NCI-H82 treated with DMSO at 0.1 percent for 48 hours (cell line): Measurements from ENCODE around the gene DTNB.
"Not testable (repeated sequence)": the region's sequence is repeated elsewhere in the genome, so short reads cannot be mapped to it uniquely, and the experiment has no call there.

Source experiments
- DNase-seq: peaks from one replicate; lab custom pipeline; 2025; ENCODE audit not compliant: unreplicated experiment; lab: John Stamatoyannopoulos, UW

The DTNB gene

GRCh38 chr2:25426326-25426725 lies 247.1 kb downstream of the DTNB start:
- no peak for DNase-seq

GRCh38 chr2:25424426-25425028 lies 248.8 kb downstream of the DTNB start:
- no peak for DNase-seq

GRCh38 chr2:25421820-25422411 lies 251.5 kb downstream of the DTNB start:
- DNase-seq, result no peak

GRCh38 chr2:25421289-25421688 lies 252.1 kb downstream of the DTNB start:
- DNase-seq, result no peak

- DNase-seq, result no peak
Measured at GRCh38 chr2:25420820-25421237, 252.5 kb downstream of the DTNB start.

GRCh38 chr2:25419678-25420242 lies 253.6 kb downstream of the DTNB start:
- DNase-seq, result no peak

GRCh38 chr2:25418944-25419677 lies 254.3 kb downstream of the DTNB start:
- DNase-seq, result no peak

GRCh38 chr2:25417715-25418369 lies 255.5 kb downstream of the DTNB start:
- no peak for DNase-seq

- no peak for DNase-seq
Measured at GRCh38 chr2:25416674-25417073, 256.7 kb downstream of the DTNB start.

- no peak for DNase-seq
Measured at GRCh38 chr2:25414781-25415180, 258.6 kb downstream of the DTNB start.

GRCh38 chr2:25413409-25413808 lies 260.0 kb downstream of the DTNB start:
- not testable (repeated sequence) for DNase-seq

- no peak for DNase-seq
Measured at GRCh38 chr2:25411753-25412152, 261.6 kb downstream of the DTNB start.

GRCh38 chr2:25411281-25411680 lies 262.1 kb downstream of the DTNB start:
- DNase-seq, result no peak

GRCh38 chr2:25410370-25410769 lies 263.0 kb downstream of the DTNB start:
- no peak for DNase-seq

GRCh38 chr2:25409468-25409867 lies 263.9 kb downstream of the DTNB start:
- DNase-seq, result no peak

GRCh38 chr2:25409044-25409443 lies 264.3 kb downstream of the DTNB start:
- no peak for DNase-seq

- no peak for DNase-seq
Measured at GRCh38 chr2:25405611-25406295, 267.6 kb downstream of the DTNB start.

GRCh38 chr2:25403120-25403760 lies 270.1 kb downstream of the DTNB start:
- DNase-seq, result not testable (repeated sequence)

- no peak for DNase-seq
Measured at GRCh38 chr2:25402477-25402876, 270.9 kb downstream of the DTNB start.

GRCh38 chr2:25401307-25402026 lies 271.9 kb downstream of the DTNB start:
- no peak for DNase-seq
